Vagina (tissue), 2 donors: ENCODE results near the gene TTLL4. TPM values are rescaled to one million over a fixed set of nuclear protein-coding genes. Genes with fewer than 3 reads are reported as not detected.

Source experiments
- DNase-seq, 2 donors: peaks; one replicate each; pipeline ENCODE4 v3.0.0-alpha.2; 2017; ENCODE audit errors: extremely low spot score in 2 of 2
- H3K27ac ChIP-seq: fragments of 200-600 bp; sonication (generic); one replicate; pipeline ENCODE4 v1.5.1; 2019
- H3K27me3 ChIP-seq: fragments of 200-600 bp; sonication (generic); one replicate; pipeline ENCODE4 v1.5.1; 2019
- H3K36me3 ChIP-seq, 2 donors: fragments of 200-600 bp; sonication (generic); one replicate each; pipeline ENCODE4 v1.5.1; 2017 to 2019
- H3K4me1 ChIP-seq: fragments of 200-600 bp; sonication (generic); one replicate; pipeline ENCODE4 v1.5.1; 2019
- H3K4me3 ChIP-seq, 2 donors: fragments of 200-600 bp; sonication (generic); 1 replicate in 1 of 2; 2 replicates in 1 of 2; pipeline ENCODE4 v1.5.1; 2016 to 2019
- H3K9me3 ChIP-seq: fragments of 200-600 bp; sonication (generic); one replicate; pipeline ENCODE4 v1.5.1; 2019
- POLR2A ChIP-seq, 2 donors: fragments of 450-650 bp; IDR thresholded peaks; one replicate each; pipeline ENCODE4 v1.6.1; 2017; ENCODE audit warnings: antibody characterized with exemption in 2 of 2, mild to moderate bottlenecking in 2 of 2, moderate library complexity in 2 of 2
- POLR2AphosphoS5 ChIP-seq, 2 donors: sonication (generic); formaldehyde crosslinking; IDR thresholded peaks; one replicate each; pipeline ENCODE4 v1.9.0; 2017; ENCODE audit warnings: antibody characterized with exemption in 2 of 2, mild to moderate bottlenecking in 2 of 2, low read depth in 1 of 2; ENCODE audit not compliant: insufficient read depth in 1 of 2
- intact Hi-C: fragments of 100-400 bp; cut with DNase I; formaldehyde crosslinking; loops from one replicate; pipeline ENCODE4 v1.15.1; 2023
- total RNA-seq: library from RNA; depleted of rRNA; stranded (reverse); fragments of >200 nt; gene quantifications from one replicate; pipeline ENCODE4 v1.2.3, GENCODE V29; 2016
- TF ChIP-seq, protein P1 (sequence below), 3 experiments: fragments of 450-650 bp in 2 of 3; fragments of 200-600 bp in 1 of 3; sonication (generic) in 1 of 3; IDR thresholded peaks; one replicate each; pipeline ENCODE4 v1.5.1; 2017 to 2019; ENCODE audit warnings: antibody characterized with exemption in 3 of 3, mild to moderate bottlenecking in 2 of 3, moderate library complexity in 2 of 3

TTLL4 gene
- total RNA-seq, 1 donor from 2014 or later: 23.3 TPM

DNA sequence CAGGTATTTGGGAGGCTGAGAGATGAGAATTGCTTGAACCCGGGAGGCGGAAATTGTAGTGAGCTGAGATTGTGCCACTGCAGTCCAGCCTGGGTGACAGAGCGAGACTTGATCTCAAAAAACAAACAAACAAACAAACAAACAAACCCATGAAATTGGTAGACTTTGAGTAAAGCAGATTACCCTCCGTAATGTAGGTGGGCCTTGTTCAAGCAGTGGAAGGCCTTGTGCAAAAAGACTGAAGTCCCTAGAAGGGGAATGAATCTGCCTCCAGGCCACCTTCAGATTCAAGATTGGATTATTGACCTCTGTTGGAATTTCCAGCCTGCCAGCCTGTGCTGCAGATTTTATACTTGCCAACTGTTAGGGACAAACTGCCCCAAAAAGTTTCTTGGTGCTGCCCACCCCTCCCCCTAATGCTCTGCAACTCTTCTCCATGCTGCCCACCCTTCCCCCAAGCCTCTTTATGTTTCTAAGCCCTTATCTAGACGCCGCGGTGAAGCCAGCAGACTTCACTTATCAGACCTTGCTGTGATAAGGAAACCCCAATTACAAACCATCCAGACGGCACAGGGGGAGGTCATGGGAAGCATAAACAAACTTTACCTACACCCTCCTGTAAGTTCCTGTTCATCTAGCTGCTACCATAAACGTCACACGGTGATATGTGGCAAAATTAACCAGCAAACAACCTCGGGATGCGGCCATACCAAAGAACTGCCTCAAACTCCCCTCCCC lies 88.3 kb downstream of the TTLL4 start:
- TF ChIP-seq POLR2A (IDR thresholded peaks at IDR 0.05) (no peak), POLR2AphosphoS5 (IDR thresholded peaks at IDR 0.05; ENCODE audit: insufficient read depth in 1 of 2, low read depth in 1 of 2) (no peak)
- TF ChIP-seq, protein P1, sequence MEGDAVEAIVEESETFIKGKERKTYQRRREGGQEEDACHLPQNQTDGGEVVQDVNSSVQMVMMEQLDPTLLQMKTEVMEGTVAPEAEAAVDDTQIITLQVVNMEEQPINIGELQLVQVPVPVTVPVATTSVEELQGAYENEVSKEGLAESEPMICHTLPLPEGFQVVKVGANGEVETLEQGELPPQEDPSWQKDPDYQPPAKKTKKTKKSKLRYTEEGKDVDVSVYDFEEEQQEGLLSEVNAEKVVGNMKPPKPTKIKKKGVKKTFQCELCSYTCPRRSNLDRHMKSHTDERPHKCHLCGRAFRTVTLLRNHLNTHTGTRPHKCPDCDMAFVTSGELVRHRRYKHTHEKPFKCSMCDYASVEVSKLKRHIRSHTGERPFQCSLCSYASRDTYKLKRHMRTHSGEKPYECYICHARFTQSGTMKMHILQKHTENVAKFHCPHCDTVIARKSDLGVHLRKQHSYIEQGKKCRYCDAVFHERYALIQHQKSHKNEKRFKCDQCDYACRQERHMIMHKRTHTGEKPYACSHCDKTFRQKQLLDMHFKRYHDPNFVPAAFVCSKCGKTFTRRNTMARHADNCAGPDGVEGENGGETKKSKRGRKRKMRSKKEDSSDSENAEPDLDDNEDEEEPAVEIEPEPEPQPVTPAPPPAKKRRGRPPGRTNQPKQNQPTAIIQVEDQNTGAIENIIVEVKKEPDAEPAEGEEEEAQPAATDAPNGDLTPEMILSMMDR (IDR thresholded peaks at IDR 0.05): no peak
- peaks cover 17% of the 10 kb centered on the region for H3K4me1 ChIP-seq
- H3K9me3 ChIP-seq: no peaks in the 10 kb centered on the region
- H3K27me3 ChIP-seq: no peaks in the 10 kb centered on the region
- intact Hi-C loops: no loop called here
- H3K4me3 ChIP-seq: no peak overlapping the region
- H3K36me3 ChIP-seq: no peaks in the 10 kb centered on the region
- DNase-seq: no peak
- H3K27ac ChIP-seq: no peak overlapping the region

DNA sequence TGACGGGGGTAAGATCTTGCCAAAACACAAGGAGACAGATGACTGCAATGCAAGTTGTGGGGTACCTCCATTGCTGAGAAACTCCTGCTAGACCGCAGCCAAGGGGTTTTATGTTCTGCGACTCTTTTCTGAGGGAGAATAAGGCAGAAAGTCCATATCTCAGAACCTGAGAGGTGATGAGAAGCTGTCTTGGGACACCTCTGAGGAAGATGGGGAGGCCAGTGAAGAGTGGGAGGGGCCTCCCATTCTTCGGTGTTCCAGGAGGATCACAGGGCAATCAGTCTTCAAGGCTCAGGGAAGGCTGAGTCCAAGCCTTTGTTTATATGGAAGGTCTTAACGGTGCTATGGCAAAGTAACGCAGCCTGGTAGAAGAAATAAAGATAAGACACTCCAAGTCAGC lies 89.4 kb downstream of the TTLL4 start:
- intact Hi-C loops: no loop called here
- H3K36me3 ChIP-seq: no peaks in the 10 kb centered on the region
- H3K4me3 ChIP-seq: no peak overlapping the region
- DNase-seq: no peak
- peaks cover 20% of the 10 kb centered on the region for H3K4me1 ChIP-seq
- TF ChIP-seq, protein P1 (IDR thresholded peaks at IDR 0.05): no peak
- TF ChIP-seq POLR2AphosphoS5 (IDR thresholded peaks at IDR 0.05; ENCODE audit: insufficient read depth in 1 of 2, low read depth in 1 of 2): no peak
- TF ChIP-seq POLR2A (IDR thresholded peaks at IDR 0.05): no peak
- peaks cover 5% of the 10 kb centered on the region for H3K9me3 ChIP-seq
- H3K27ac ChIP-seq: no peak overlapping the region
- no peaks in the 10 kb centered on the region for H3K27me3 ChIP-seq

DNA sequence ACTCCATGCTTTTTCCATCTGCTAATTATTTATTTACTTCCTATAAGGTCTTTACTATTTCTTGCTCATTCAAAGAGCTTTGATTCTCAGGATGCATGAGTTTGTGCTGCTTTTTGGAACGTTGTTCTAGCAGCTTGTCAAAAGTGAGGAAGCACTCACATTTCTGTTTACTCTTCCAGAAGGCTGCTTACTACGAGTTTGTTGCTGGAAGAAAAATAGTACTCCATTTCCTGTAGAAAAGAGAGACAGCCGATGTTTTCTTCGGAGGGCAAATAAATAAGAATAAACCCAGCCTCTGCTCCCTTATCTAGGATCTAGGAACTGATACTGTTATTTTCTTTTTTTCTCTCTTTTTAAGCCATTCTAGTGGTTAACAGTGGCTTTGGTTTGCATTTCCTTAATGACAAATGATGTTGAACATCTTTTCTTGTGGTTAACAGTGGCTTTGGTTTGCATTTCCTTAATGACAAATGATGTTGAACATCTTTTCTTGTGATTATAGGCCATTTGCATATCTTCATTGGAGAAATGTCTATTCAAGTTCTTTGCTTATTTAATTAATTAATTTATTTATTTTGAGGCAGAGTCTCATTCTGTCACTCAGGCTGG lies 91.9 kb downstream of the TTLL4 start:
- TF ChIP-seq POLR2AphosphoS5 (IDR thresholded peaks at IDR 0.05; ENCODE audit: insufficient read depth in 1 of 2, low read depth in 1 of 2) (no peak), POLR2A (IDR thresholded peaks at IDR 0.05) (no peak)
- TF ChIP-seq, protein P1 (IDR thresholded peaks at IDR 0.05): no peak
- Histone ChIP-seq H3K27me3 (no peaks in the 10 kb centered on the region), H3K9me3 (peaks cover 5% of the 10 kb centered on the region), H3K27ac (peak overlapping the region; percentile 51), H3K4me3 (no peak overlapping the region), H3K4me1 (peaks cover 42% of the 10 kb centered on the region), H3K36me3 (no peaks in the 10 kb centered on the region)
- intact Hi-C loops: no loop called here
- DNase-seq: no peak

DNA sequence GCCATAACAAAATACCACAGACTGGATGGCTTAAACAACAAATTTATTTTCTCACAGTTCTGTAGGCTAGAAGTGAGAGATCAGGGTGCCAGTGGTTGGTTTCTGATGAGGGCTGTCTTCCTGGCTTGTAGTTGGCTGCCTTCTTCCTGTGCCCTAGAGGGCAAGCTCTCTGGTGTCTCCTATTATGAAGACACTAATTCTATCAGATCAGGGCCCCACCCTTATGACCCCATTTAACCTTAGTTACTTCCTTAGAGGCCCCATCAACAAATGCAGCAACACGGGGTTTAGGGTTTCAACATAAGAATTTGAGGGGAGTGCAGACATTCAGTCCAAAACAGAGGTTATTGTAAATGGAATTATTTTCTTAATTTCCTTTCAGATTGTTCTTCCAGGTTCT lies 94.2 kb downstream of the TTLL4 start:
- intact Hi-C loops: no loop called here
- peak in 1 of 2 donors; percentile 27 for DNase-seq
- peak overlapping the region; percentile 33 for H3K27ac ChIP-seq

More for the DNA sequence above, 94.2 kb downstream of the TTLL4 start:
- Histone ChIP-seq H3K4me1 (peaks cover 40% of the 10 kb centered on the region), H3K4me3 (no peak overlapping the region), H3K27me3 (no peaks in the 10 kb centered on the region), H3K9me3 (peaks cover 5% of the 10 kb centered on the region), H3K36me3 (no peaks in the 10 kb centered on the region)
- TF ChIP-seq POLR2AphosphoS5 (IDR thresholded peaks at IDR 0.05; ENCODE audit: insufficient read depth in 1 of 2, low read depth in 1 of 2): no peak
- TF ChIP-seq POLR2A (IDR thresholded peaks at IDR 0.05): no peak
- TF ChIP-seq, protein P1 (IDR thresholded peaks at IDR 0.05): no peak

Other genes with a start within 250 kb of the TTLL4 start
- gene USP37, start 142.5 kb upstream of the TTLL4 start, total RNA-seq: 23.3 TPM
- 46.4 TPM for gene CNOT9, start 142.0 kb upstream of the TTLL4 start, total RNA-seq
- gene PLCD4, start 102.9 kb upstream of the TTLL4 start, total RNA-seq: 12.0 TPM
- 22.8 TPM for gene ZNF142, start 51.2 kb upstream of the TTLL4 start, total RNA-seq
- gene BCS1L, start 51.2 kb upstream of the TTLL4 start, total RNA-seq: 28.5 TPM
- gene RNF25, start 38.8 kb upstream of the TTLL4 start, total RNA-seq: 25.5 TPM
- 59.9 TPM for gene STK36, start 38.7 kb upstream of the TTLL4 start, total RNA-seq
- gene CYP27A1, start 71.3 kb downstream of the TTLL4 start, total RNA-seq: 30.0 TPM
- not detected for gene PRKAG3, start 121.0 kb downstream of the TTLL4 start, total RNA-seq
- 2.0 TPM for gene WNT6, start 149.0 kb downstream of the TTLL4 start, total RNA-seq
- gene WNT10A, start 170.0 kb downstream of the TTLL4 start, total RNA-seq: 2.5 TPM
- gene CDK5R2, start 248.8 kb downstream of the TTLL4 start, total RNA-seq: 0.49 TPM